ENCODE measurements around the gene TRNP1. TPM values are rescaled to one million over a fixed set of nuclear protein-coding genes. Genes with fewer than 3 reads are reported as not detected.
"Not testable (repeated sequence)": the region's sequence is repeated elsewhere in the genome, so short reads cannot be mapped to it uniquely, and the experiment has no call there.

The TRNP1 gene
- total RNA-seq, 1 donor from 2014 or later: 106 TPM

DNA sequence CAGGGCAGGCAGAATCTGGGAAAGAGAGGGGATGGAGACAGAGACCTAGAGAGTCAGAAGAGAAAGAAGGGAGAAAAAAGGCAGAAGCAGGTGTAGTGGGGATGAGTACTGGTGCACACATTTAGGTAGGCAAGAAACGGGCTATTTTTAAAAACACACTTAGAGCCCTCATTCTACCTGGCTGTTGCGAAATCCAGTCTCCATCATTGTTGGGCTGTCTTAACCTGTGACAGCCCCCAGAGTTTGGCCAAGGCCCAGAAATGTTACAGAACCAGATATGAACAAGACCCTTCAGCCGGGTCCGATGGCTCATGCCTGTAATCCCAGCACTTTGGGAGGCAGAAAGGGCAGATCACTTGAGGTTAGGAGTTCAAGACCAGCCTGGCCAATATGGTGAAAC, 20.7 kb upstream of the TRNP1 start:
- DNase-seq (ENCODE audit: low read depth): no peak

DNA sequence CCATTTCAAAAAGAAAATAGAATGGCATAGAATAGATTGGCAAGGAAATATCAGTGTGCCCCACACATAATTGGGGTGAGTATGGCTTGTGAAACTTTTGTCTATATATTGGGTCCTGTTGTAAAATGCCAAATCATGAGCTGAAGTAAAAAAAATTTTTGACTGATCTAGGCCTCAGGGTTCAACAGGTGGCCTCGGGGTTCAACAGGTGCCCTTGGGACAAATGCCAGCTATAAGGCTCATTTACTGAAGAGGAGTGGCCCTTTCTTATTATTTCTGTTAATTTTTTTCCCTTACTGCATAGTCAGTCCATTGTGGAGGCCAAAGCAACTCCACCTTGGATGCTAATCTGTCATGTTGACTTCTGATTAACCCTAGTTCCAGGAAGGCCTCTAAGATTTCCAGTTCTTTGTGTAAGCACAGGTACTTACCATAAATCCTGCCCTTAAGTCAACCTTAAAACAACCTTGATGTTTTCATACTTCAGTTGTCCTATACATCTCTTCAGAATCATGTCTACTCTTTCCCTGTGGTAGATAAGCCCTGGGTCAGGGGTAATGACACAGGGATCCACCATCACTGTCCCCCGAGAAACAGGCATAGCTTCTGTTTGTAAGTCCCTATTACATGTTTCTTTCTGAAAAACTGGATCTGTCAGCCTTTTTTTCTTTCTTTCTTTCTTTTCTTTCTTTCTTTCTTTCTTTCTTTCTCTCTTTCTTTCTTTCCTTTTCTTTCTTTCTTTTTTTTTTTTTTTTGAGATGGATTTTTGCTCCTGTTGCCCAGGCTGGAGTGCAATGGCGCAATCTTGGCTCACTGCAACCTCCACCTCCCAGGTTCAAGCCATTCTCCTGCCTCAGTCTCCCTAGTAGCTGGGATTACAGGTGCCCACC, 16.6 kb upstream of the TRNP1 start:
- DNase-seq (ENCODE audit: low read depth): peak; percentile 21

DNA sequence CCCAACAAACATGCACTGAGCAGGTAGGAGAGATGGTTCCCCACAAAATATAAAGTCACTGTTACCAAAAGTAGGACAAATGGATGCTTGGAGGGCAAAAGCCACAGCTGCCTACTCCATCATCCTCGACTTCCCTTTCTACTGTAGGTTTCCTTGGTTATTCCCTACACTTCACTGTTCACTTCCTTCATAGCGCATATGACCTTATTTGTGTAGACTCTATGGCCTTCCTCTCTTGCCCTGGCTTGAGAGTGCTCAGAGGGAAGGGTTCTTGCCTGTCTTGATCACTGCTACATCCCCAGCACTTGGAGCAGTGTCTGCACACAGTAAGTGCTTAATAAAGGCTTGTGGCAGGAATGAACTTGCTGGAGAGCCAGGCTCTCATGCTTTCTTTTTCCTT, 14.6 kb upstream of the TRNP1 start:
- no peak for DNase-seq (ENCODE audit: low read depth)

DNA sequence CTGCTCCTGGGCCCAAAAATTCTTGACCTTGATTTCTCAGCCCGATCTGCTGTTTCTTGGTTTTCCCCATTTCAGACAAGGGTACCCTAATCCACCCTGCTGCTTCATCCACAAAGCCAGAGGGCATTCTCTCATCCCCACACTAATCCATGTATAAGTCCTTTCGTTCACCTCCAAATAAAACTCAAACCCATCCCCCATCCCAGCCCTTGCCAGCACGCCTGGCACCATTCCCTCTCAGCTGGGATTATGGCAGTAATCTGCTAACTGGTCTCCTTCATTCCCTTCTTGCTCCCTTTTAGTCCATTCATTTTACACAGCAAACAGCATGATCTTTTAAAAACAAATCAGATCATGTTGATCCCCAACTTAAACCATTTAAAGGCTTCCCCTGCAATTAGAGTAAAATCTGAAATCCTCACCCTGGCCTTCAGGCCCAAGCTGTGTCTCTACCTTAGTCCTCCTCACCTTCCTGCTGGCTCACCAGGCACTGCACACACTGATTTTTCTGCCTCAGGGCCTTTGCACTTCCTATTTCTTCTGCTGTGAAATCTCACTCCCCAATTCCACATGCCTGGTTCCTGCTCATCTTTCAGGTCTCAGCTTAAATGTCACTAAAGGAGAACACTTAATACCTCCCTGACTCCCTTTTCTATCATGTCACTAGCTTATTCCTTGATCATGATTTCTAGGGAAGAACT, 12.2 kb upstream of the TRNP1 start:
- DNase-seq (ENCODE audit: low read depth): no peak

DNA sequence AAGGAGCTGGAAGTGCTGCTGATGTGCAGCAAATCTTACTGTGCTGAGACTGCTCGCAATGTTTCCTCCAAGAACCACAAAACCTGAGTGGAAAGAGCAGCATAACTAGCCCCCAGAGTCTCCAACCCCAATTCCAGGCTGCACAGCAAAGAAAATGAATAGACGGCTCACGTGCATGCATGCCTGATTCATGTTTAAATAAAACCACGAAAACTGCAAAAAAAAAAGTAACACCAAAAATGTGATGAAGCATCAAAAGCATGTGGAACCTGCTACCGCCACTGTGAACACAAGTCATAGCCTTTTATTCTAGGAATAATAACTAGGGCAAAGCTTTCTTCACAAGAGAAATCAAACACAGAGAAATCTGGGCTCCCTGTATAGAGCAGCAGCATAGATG, 9.6 kb upstream of the TRNP1 start:
- DNase-seq (ENCODE audit: low read depth): no peak

DNA sequence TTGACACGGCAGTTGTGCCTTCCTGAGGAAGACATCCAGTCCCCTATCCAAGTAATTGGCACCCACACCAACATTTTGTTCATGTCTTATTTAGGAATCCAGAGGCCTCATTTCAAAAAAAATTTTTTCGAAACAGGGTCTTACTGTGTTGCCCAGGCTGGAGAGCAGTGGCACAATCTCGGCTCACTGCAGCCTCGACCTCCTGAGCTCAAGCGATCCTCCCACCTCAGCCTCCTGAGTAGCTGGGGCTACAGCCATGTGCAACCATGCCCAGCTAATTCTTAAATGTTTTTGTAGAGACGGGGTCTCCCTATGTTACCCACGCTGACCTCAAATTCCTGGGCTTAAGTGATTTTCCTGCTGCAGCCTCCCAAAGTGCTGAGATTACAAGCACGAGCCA, 9.2 kb upstream of the TRNP1 start:
- no peak for DNase-seq (ENCODE audit: low read depth)

DNA sequence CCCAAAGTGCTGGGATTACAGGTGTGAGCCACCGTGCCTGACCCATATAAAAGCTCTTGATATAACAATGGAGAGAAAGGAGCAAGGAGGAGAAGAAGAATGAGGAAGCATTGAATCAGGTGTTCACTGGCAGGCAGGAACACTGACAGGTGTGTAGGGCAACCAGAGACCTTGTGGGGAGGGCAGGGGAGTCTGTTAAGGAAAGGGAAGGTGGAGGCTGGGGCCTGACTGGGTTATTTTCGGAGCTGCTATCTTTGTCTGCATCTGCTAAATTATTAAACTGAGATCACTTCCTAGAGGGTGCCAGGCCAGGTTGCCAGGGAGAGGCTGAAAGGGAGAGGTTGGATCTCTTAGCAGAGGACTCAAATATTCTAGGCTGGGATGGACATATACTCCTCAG, 6.8 kb upstream of the TRNP1 start:
- DNase-seq (ENCODE audit: low read depth): no peak

DNA sequence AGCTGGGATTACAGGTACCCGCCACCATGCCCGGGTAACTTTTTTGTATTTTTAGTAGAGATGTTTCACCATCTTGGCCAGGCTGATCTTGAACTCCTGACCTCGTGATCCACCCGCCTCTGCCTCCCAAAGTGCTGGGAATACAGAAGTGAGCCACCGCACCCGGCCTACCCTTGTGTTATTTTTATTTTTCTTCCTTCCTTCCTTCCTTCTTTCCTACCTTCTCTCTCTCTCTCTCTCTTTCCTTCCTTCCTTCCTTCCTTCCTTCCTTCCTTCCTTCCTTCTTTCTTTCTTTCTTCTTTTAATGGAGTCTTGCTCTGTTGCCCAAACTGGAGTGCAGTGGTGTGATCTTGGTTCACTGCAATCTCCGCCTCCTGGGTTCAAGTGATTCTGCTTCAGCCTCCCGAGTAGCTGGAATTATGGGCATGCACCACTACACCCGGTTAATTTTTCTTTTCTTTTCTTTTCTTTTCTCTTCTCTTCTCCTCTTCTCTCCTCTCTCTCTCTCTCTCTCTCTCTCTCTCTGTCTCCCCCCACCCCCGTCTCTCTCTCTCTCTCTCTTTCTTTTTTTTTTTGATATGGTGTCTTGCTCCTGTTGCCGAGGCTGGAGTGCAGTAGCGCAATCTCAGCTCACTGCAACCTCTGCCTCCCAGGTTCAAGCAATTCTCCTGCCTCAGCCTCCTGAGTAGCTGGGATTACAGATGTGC, 3.9 kb upstream of the TRNP1 start:
- DNase-seq (ENCODE audit: low read depth): not testable (repeated sequence)

DNA sequence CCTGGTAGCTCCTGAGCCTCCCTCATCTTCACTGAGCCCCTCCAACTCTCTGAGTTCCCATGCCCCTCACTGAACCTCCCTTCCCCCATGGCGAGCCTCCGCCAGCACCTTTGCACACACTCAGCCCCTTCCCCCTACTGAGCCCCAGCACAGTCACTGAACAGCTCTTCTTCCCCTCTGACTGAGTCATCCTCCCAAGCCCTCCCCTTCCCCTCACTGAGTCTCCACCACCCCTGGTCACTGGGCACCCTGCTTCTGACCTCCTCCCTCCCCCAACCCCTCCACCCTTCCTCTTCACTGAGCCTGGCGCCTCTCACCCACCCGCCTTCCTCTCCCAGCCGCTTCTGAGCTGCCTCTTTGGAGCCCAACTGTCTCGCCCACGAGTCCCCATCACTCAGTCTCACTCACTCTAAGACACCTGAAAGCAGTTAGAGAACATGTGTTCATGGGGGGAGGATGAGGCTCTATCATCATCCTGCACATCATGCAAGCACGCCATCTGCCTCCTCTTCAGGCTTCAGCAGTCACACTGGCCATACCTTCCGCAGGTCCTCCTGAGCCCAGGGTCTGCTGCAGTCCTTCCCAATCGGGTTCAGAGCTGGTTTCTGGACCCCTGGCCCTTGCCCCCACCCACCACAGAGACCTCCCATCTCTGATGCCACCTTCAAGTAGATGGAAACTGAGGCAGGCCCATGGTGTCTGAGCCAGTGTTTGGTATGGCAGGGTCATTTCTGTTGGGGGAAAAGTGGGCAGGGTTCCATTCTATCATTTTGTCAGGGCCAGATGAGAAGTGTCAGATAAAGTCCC, 2.0 kb upstream of the TRNP1 start:
- peak; percentile 82 for DNase-seq (ENCODE audit: low read depth)

DNA sequence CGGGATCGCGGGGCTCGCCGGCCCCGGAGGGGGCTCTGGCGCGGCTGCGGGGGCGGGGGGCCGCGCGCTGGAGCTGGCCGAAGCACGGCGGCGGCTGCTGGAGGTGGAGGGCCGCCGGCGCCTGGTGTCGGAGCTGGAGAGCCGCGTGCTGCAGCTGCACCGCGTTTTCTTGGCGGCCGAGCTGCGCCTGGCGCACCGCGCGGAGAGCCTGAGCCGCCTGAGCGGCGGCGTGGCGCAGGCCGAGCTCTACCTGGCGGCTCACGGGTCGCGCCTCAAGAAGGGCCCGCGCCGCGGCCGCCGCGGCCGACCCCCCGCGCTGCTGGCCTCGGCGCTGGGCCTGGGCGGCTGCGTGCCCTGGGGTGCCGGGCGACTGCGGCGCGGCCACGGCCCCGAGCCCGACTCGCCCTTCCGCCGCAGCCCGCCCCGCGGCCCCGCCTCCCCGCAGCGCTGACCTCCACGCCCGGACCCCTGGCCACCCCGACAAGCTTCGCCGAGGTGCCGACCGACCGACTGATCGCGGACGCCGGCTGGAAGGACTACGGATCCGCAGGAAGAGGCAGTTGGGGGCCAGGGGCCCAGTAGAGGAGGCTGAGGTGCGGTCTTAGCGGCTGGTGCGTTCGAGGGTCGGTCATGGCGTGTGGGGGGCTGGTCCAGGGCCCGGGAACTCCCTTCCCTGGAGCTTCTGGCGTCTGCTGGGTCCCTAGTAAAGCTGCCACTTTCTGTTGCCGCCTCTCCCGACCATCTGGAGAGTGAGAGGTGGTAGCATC, 711 bp downstream of the TRNP1 start:
- no peak for DNase-seq (ENCODE audit: low read depth)

DNA sequence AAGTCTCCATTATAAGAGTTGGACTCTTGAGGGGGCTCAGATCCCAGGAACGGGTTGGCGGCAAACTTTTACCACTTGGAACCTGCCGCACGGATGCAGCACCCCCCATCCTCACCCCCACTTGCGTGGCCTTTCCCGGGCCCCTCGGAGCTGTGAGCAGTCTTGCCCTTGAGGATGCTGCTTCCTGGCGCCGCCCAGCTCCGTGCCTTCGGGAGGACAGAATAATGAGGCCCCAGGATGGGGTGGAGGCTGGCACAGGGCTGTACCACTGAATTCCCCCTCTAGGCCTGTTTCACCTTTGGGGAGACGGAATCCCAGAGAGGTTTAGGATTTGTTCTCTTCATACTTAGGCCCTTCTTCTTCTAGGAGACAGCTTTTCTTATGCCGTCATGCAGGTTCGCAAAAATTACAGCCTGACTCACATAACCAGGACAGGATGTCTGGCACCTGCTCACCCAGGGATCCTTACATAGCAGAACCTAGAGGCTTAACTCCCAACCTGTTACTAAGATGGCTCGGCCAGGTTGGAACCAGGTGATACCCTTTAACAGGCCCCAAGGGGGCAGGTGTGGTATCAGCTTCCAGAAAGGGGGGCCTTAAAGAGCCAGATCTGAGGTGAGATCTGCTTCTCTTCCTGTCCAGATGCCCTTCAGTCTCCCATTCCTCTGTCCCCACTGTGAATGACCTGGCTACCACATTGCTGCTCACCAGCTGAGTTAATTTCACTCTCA, 1.5 kb downstream of the TRNP1 start:
- peak; percentile 23 for DNase-seq (ENCODE audit: low read depth)

DNA sequence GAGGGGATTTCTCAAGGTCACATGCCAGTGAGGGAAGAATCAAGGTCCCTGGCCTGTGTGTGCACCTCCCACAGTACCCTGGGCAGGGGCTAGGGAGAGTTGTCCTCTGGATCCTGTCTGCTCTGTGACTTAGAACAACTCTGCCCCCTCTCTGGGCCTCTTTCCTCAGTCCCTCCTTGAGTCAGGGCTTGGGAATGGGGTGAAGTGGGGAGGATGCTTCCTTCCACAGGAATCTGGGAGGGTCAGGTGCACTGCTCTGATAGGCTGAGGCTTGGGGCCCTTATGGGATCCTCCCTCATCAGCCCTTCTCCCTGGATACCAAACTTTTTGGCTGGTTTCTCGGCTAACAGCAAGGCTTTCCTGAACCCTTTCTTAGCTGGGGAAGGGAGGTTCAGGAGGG, 2.5 kb downstream of the TRNP1 start:
- DNase-seq (ENCODE audit: low read depth): no peak

DNA sequence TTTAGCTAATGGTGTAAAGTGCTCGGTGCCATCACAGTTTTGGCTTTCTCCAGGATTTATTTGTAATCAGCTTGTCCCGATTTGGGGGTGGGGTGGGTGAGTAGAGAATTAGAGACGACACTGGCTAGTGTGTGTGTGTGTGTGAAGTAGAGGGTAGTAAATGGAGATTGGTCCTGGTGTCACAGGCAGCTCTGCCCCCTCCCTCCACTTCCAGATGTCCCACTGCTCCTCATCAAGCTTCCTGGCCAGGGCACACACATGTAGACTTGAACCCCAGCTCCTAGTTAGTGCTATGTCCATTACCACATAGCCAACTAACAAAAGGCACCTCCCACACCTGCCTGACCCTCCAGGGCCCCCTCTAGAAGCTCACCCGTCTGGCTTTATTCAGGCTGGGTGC, 3.2 kb downstream of the TRNP1 start:
- DNase-seq (ENCODE audit: low read depth): no peak

DNA sequence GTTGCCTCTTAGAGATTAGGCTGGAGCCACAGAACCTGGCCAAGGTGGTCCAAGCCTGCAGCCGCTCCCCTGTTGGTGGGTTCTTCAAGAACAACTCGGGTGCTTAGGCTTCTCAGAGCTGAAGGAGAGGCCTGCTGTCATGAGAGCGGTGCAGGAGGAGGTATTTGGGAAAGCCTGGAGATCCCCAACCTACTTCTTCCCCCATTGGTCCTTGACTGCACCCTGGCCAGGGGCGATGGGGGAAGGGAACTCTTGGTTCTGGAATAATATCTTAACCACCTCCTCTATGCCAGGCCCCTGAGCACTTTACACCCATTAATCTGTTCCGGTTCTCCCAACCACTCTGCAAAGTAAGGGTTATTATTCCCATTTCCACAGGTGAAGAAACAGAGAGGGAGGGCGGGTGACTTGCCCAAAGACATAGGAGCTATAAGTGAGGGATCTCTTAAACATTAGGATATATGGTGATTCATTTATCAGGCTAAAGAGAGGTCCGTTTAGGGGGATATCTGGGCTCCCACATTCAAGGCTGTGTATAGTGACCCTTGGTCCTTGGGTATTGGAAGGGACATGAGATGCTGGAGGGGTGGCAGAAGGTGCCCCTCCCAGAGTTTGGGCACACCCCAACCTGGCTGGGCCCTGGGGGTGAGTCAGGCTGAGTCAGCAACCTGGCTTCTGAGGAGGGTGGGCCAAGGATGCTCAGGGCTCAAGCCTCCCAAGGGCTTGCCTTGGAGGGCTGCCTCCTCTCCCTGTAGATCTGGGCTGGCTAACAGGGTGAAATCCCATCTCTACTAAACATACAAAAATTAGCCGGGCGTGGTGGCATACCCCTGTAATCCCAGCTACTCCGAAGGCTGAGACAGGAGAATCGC, 5.2 kb downstream of the TRNP1 start:
- peak; percentile 50 for DNase-seq (ENCODE audit: low read depth)

DNA sequence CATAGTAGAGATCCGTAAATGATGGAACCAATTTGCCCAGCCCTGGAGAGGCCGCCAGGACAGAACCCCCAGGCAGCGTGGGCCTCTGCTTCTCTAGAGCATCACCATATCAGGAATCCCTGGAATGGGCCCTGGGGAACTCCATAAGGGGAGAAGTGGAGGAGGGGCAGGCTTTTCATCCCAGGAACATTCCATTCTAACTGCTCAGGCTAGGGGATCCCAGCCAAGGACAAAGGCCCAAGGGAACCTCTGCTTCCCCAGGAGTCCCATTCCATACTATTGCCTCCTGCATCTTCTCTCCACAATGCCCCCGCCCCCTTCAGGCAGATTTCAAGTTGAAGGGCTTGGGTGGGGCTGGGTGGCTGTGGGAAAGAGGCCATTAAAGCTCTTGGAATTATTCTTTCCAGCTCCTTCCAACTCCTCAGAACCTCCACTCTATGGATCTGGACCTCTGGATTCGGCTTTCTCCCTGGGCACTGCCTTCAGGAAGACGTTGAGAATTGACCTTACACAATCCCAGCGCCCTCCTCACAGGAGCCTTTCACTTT, 6.0 kb downstream of the TRNP1 start:
- peak; percentile 98 for DNase-seq (ENCODE audit: low read depth)

DNA sequence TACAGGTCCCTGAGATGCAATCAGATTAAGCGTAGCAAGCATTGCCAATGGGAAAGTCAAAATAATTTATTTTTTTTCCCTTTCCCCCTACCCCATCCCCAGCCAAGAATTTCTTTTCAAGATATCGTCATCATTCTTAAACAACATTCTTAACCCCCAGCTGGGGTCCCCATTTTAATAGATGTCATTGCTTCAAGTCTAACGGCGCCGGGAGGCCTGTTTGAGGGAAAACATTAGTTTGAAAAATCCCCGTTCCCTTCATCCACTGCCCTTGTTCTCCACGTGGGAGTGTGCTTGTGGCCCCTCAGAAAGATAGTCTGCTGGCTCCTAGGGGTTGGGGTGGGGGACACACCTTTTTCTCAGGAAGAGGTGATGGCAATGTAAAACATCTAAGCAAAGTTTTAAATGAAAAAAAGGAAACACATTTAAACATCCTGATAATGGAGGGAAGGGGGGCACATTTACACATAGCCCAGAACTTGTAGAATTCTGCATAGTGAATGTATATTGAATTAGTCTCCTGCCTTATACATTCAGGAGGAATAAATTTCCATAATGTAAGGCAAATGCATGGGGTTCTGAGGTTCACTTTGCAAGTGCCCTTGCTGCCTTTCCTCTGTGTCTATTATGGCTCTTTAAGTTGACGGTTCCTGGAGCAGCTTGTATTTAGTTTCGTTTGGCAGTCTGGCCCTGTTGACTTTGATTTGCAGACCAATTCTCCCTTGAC, 6.8 kb downstream of the TRNP1 start:
- DNase-seq (ENCODE audit: low read depth): no peak

DNA sequence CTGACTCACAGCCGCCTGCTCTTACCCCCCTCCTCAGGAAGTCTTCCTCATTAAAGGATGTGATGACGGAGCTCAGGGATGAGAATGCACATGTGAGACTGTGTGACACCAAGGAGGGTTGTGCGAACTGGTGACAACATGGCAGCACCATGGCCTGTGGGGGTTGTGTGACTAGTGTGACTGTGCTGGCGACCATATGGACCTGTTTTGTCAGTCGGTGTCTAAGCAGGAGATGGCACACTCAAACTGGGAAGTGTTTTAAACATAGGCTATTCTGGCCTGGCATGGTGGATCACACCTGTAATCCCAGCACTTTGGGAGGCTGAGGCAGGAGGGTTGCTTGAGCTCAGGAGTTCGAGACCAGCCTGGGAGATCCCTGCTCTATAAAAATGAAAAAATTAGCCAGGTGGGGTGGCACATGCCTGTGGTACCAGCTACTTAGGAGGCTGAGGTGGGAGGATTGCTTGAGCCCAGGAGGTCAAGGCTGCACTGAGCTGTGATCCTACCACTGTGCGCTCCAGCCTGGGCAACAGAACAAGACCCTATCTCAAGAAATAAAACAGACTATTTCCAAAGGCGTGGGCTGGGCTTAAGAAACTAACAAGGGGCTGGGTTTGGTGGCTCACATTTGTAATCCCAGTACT, 7.4 kb downstream of the TRNP1 start:
- DNase-seq (ENCODE audit: low read depth): peak; percentile 64
